H9 (cell line): ENCODE measurements around the gene HFE. TPM values are rescaled to one million over a fixed set of nuclear protein-coding genes. Genes with fewer than 3 reads are reported as not detected.
A peak's percentile ranks its signal among the peaks of the same experiment; 100 is the strongest.

Experiments
- DNase-seq: peaks from one replicate; pipeline ENCODE4 v3.0.0-alpha.2; 2017
- H2AFZ ChIP-seq: one replicate; pipeline ENCODE4 v1.6.1; 2013; ENCODE audit warnings: mild to moderate bottlenecking, low read length, control low read depth, moderate library complexity
- H2AK5ac ChIP-seq: 2 replicates; pipeline ENCODE4 v1.6.1; 2013; ENCODE audit warnings: low read length, control low read depth, mixed read lengths; ENCODE audit not compliant: insufficient read length
- H2BK120ac ChIP-seq: one replicate; pipeline ENCODE4 v1.6.1; 2013; ENCODE audit warnings: low read depth, mild to moderate bottlenecking, low read length, control low read depth, inconsistent platforms; ENCODE audit not compliant: poor library complexity, severe bottlenecking
- H2BK12ac ChIP-seq: 2 replicates; pipeline ENCODE4 v1.6.1; 2013; ENCODE audit warnings: low read length, control low read depth, mixed read lengths, low read depth; ENCODE audit not compliant: insufficient read length
- H2BK15ac ChIP-seq: 2 replicates; pipeline ENCODE4 v1.6.1; 2013; ENCODE audit warnings: low read depth, low read length, control low read depth
- H2BK20ac ChIP-seq: one replicate; pipeline ENCODE4 v1.6.1; 2013; ENCODE audit warnings: low read depth, mild to moderate bottlenecking, low read length, control low read depth, inconsistent platforms; ENCODE audit not compliant: poor library complexity, severe bottlenecking
- H2BK5ac ChIP-seq: 2 replicates; pipeline ENCODE4 v1.6.1; 2013; ENCODE audit warnings: low read length, control low read depth, mixed read lengths; ENCODE audit not compliant: insufficient read length
- H3K14ac ChIP-seq: 2 replicates; pipeline ENCODE4 v1.6.1; 2013; ENCODE audit warnings: low read length, control low read depth; ENCODE audit not compliant: insufficient read depth
- H3K18ac ChIP-seq: 2 replicates; pipeline ENCODE4 v1.6.1; 2013; ENCODE audit warnings: low read depth, mild to moderate bottlenecking, mixed read lengths, low read length, control low read depth; ENCODE audit not compliant: insufficient read length
- H3K23ac ChIP-seq: 2 replicates; pipeline ENCODE4 v1.6.1; 2013; ENCODE audit warnings: low read length, control low read depth, mixed read lengths, low read depth; ENCODE audit not compliant: insufficient read length
- H3K23me2 ChIP-seq: 2 replicates; pipeline ENCODE4 v1.6.1; 2013; ENCODE audit warnings: low read depth, mild to moderate bottlenecking, mixed read lengths, low read length, control low read depth; ENCODE audit not compliant: insufficient read length, poor library complexity, severe bottlenecking
- H3K27ac ChIP-seq: 2 replicates; pipeline ENCODE4 v1.5.1; 2013; ENCODE audit warnings: low read length, control low read depth, mixed read lengths, low read depth; ENCODE audit not compliant: insufficient read length
- H3K27me3 ChIP-seq: 2 replicates; pipeline ENCODE4 v1.6.1; 2013; ENCODE audit warnings: low read length, control low read depth, inconsistent platforms; ENCODE audit not compliant: insufficient read depth
- H3K4ac ChIP-seq: 2 replicates; pipeline ENCODE4 v1.6.1; 2013; ENCODE audit warnings: low read depth, mild to moderate bottlenecking, control low read depth, inconsistent platforms, low read length, moderate library complexity
- H3K4me1 ChIP-seq: 2 replicates; pipeline ENCODE4 v1.6.1; 2013; ENCODE audit warnings: low read length, control low read depth, inconsistent platforms; ENCODE audit not compliant: insufficient read depth
- H3K4me2 ChIP-seq: 2 replicates; pipeline ENCODE4 v1.6.1; 2013; ENCODE audit warnings: low read length, control low read depth, mixed read lengths; ENCODE audit not compliant: insufficient read length, insufficient read depth
- H3K56ac ChIP-seq: 2 replicates; pipeline ENCODE4 v1.6.1; 2013; ENCODE audit warnings: low read depth, mild to moderate bottlenecking, mixed read lengths, low read length, control low read depth; ENCODE audit not compliant: insufficient read length
- H3K79me1 ChIP-seq: 2 replicates; pipeline ENCODE4 v1.6.1; 2013; ENCODE audit warnings: low read depth, mild to moderate bottlenecking, moderate library complexity, low read length, control low read depth, inconsistent platforms; ENCODE audit not compliant: insufficient read depth, poor library complexity, severe bottlenecking
- H3K79me2 ChIP-seq: 2 replicates; pipeline ENCODE4 v1.6.1; 2013; ENCODE audit warnings: low read length, control low read depth, inconsistent platforms; ENCODE audit not compliant: insufficient read depth
- H3K9ac ChIP-seq: 2 replicates; pipeline ENCODE4 v1.6.1; 2013; ENCODE audit warnings: low read length, control low read depth, mixed read lengths; ENCODE audit not compliant: insufficient read length; ENCODE audit errors: extremely low read depth
- H3K9me3 ChIP-seq: one replicate; pipeline ENCODE4 v1.6.1; 2013; ENCODE audit warnings: low read depth, low read length, inconsistent platforms; ENCODE audit not compliant: control insufficient read depth
- H3T11ph ChIP-seq: one replicate; pipeline ENCODE4 v1.6.1; 2013; ENCODE audit warnings: mild to moderate bottlenecking, low read length, control low read depth, inconsistent platforms
- H4K20me1 ChIP-seq: one replicate; pipeline ENCODE4 v1.6.1; 2013; ENCODE audit not compliant: control insufficient read depth, insufficient read length, insufficient read depth
- H4K5ac ChIP-seq: 2 replicates; pipeline ENCODE4 v1.6.1; 2013; ENCODE audit warnings: low read depth, mild to moderate bottlenecking, mixed read lengths, low read length, control low read depth; ENCODE audit not compliant: insufficient read length
- H4K8ac ChIP-seq: replicated peaks from 2 replicates; pipeline ENCODE4 v1.6.1; 2013; ENCODE audit warnings: low read length, control low read depth, mixed read lengths, low read depth; ENCODE audit not compliant: insufficient read length
- H4K91ac ChIP-seq: 2 replicates; pipeline ENCODE4 v1.6.1; 2013; ENCODE audit warnings: low read depth, mild to moderate bottlenecking, moderate library complexity, mixed read lengths, low read length, control low read depth; ENCODE audit not compliant: insufficient read length
- H3K27ac Mint-ChIP-seq, 3 experiments: 2 replicates in 2 of 3; 3 replicates in 1 of 3; pipeline ENCODE4 v1.8.0; 2020 to 2021; ENCODE audit warnings: mixed read lengths in 3 of 3, mild to moderate bottlenecking in 1 of 3, moderate library complexity in 1 of 3
- H3K27me3 Mint-ChIP-seq: 2 replicates; pipeline ENCODE4 v1.8.0; 2021; ENCODE audit warnings: low read depth, mild to moderate bottlenecking, moderate library complexity, mixed read lengths
- H3K36me3 Mint-ChIP-seq, 3 experiments: 2 replicates in 2 of 3; 3 replicates in 1 of 3; pipeline ENCODE4 v1.8.0; 2020 to 2021; ENCODE audit warnings: low read depth in 3 of 3, mixed read lengths in 3 of 3; ENCODE audit not compliant: insufficient read depth in 1 of 3
- H3K4me1 Mint-ChIP-seq, 2 experiments: 2 replicates each; pipeline ENCODE4 v1.8.0; 2020; ENCODE audit warnings: mixed read lengths in 2 of 2
- H3K4me3 Mint-ChIP-seq, 2 experiments: 2 replicates in 1 of 2; 3 replicates in 1 of 2; pipeline ENCODE4 v1.8.0; 2020 to 2021; ENCODE audit warnings: mild to moderate bottlenecking in 2 of 2, mixed read lengths in 2 of 2, moderate library complexity in 1 of 2
- H3K9me3 Mint-ChIP-seq, 2 experiments: 2 replicates in 1 of 2; 3 replicates in 1 of 2; pipeline ENCODE4 v1.8.0; 2020; ENCODE audit warnings: mild to moderate bottlenecking in 2 of 2, mixed read lengths in 2 of 2, moderate library complexity in 1 of 2
- WGBS: extraction: QIAGEN DNeasy Blood & Tissue Kit; methylation state at CpG from one replicate; pipeline ENCODE4 v1.1.7; 2013; ENCODE audit warnings: missing lambda C conversion rate, low lambda C conversion rate, mixed read lengths; ENCODE audit not compliant: insufficient read length; ENCODE audit errors: extremely low coverage; 5-methylcytosine and 5-hydroxymethylcytosine counted together
- total RNA-seq: library from RNA; stranded (reverse); gene quantifications from 2 replicates; pipeline ENCODE4 v1.2.1, GENCODE V29; 2021
- TF ChIP-seq, protein P1 (sequence below): fragments of 200-600 bp; sonication (generic); conservative IDR thresholded peaks from 3 replicates; pipeline ENCODE4 v1.8.0; 2021; ENCODE audit warnings: antibody characterized with exemption, mild to moderate bottlenecking

HFE gene
- total RNA-seq, 1 experiment from 2014 or later = 0.98 TPM

DNA sequence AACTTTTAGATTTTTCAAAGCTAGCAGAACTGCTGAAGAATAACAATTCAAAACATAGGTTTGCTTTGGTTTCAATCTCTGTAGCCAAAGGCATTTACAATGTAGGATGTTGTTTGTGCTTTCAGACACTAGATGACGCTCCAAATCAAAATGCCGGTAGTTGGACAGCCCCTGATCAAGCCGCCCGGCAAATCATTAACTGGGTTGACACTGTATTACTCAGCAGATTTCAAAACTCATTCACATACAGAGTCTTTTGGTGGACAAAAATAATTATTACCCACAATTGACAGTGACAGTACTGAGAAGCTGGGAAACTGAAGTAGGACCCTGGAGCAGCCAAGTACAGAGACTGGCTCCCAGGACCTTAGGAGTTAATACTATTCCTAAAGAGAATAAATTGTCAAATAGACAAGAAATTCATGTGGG, 21.3 kb upstream of the HFE start:
- Histone ChIP-seq H3K23ac (no peak overlapping the region), H3K56ac (no peak overlapping the region), H3K27ac (no peak overlapping the region), H2AK5ac (no peak overlapping the region), H3K4me1 (no peaks in the 10 kb centered on the region), H3K23me2 (no peaks in the 10 kb centered on the region), H3K79me2 (no peaks in the 10 kb centered on the region), H3K9me3 (no peaks in the 10 kb centered on the region), H2BK12ac (no peak overlapping the region), H2BK15ac (no peak overlapping the region), H3K4ac (no peak overlapping the region), H3T11ph (no peak overlapping the region), H3K79me1 (no peaks in the 10 kb centered on the region), H2BK20ac (no peak overlapping the region), H4K5ac (no peak overlapping the region), H3K27me3 (no peaks in the 10 kb centered on the region), H3K18ac (no peak overlapping the region), H3K9ac (no peak overlapping the region), H2AFZ (no peak overlapping the region), H2BK5ac (no peak overlapping the region), H4K91ac (no peak overlapping the region), H3K4me2 (no peak overlapping the region), H4K8ac (no peak overlapping the region), H2BK120ac (no peak overlapping the region), H3K14ac (no peak overlapping the region), H4K20me1 (no peaks in the 10 kb centered on the region)
- Mint-ChIP-seq H3K36me3 (no peaks in the 10 kb centered on the region), H3K27me3 (no peaks in the 10 kb centered on the region), H3K4me3 (no peak overlapping the region; a peak in 1 of 5 replicates), H3K9me3 (no peaks in the 10 kb centered on the region; a peak in 1 of 5 replicates), H3K4me1 (peaks cover 8 to 9% of the 10 kb centered on the region in 2 experiments), H3K27ac (peak overlapping the region in 1 of 3 experiments; percentile 79; a peak in 2 of 7 replicates)
- TF ChIP-seq, protein P1, sequence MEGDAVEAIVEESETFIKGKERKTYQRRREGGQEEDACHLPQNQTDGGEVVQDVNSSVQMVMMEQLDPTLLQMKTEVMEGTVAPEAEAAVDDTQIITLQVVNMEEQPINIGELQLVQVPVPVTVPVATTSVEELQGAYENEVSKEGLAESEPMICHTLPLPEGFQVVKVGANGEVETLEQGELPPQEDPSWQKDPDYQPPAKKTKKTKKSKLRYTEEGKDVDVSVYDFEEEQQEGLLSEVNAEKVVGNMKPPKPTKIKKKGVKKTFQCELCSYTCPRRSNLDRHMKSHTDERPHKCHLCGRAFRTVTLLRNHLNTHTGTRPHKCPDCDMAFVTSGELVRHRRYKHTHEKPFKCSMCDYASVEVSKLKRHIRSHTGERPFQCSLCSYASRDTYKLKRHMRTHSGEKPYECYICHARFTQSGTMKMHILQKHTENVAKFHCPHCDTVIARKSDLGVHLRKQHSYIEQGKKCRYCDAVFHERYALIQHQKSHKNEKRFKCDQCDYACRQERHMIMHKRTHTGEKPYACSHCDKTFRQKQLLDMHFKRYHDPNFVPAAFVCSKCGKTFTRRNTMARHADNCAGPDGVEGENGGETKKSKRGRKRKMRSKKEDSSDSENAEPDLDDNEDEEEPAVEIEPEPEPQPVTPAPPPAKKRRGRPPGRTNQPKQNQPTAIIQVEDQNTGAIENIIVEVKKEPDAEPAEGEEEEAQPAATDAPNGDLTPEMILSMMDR = peak; percentile 88
- no CpG with 5 or more reads among the region's 4 CpGs for WGBS
- DNase-seq = peak; percentile 53
